ENCODE measurements around the gene KANSL1.

Gene KANSL1

DNA sequence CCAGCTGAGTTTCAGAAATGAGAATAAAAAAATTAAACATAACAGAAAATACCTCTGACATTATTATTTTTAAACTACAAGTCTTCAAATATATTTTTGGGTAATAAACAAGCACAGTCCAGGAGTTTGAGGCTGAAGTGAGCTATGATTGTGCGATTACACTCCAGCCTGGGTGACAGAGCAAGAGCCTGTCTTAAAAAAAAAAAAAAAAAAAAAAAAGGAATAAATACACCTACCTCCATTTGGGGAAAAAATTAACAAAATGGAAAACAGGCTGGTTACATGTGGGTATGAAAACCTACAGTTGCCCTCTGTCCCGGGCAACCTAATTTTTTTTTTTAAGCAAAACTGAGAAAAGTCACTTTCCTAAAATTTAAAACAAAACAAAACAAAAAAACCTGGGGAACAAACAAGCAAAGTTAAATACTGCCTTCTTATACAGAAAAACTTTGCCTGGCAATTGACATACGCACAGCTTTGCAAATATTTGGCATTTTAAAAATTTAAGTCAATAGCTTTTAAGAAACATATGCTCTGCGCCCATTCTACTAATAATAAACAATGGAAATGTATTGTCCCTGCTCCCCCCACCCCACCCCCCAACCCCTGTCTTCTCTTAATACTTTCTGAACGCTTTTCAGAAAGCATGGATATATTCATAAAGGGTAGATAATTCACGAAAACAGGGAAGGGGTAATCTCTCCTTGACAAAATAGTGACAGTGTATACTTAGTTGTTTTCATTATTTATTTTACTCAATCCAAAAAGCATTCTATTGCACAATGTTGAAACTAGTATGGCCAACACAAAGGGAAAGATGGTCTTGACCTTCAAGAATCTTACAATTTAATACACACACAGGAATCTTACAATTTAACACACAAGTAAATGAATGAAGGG lies 112.9 kb downstream of the KANSL1 start:
- DNase-seq (ENCODE audit: low read depth): no peak

DNA sequence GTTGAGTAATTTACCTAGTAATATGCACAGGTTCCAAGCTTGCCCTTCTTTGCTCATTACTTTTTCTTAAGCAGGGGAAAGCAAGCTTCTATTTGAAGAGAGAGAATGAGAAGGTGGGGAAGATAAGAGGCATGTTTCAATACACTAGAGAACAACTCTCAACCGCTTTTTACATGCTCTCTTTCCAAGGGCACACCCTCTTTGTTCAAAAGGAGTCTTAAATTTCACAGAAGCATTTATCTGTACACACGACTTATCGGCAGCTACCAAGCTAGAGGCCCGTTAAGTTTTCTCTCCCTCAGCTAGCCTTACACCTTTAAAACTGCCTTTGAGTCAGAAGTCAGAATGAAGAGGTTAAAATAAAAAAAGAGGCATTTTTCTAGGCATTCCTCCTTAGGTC lies 114.6 kb downstream of the KANSL1 start:
- DNase-seq (ENCODE audit: low read depth): no peak

DNA sequence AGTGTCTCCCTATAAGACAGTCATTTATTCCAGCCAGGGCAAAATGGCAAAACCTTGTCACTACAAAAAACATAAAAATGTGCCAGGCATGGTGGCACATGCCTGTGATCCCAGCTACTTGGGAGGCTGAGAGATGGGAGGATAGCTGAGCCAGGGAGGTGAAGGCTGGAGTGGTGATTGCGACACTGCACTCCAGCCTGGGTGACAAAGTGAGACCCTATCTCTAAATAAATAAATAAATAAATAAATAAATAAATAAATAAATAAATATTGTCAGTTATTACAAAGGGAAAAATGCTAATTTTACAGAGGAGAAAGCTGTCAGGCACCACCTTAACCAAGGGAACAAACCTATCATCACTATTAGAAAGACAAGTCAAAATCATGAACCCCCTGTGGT lies 118.7 kb downstream of the KANSL1 start:
- DNase-seq (ENCODE audit: low read depth): no peak

DNA sequence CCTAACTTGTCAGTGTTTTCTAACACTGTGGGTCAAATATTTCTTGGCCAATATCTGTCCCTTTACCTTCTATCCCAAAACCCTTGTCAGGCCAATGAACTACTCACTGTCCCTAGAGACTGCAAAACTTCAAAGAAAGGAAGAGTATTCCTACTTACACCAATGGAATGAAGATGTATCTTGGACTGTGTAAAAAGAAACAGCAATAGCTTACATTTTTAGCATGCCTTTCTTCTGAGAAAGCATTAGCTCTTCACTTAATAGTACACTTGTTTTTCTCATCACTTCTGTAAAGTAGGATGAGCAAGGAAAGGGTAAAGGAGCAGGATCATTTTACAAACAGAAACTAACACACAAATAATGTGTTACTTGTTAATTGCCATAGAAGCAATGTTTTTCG lies 120.2 kb downstream of the KANSL1 start:
- no peak for DNase-seq (ENCODE audit: low read depth)

DNA sequence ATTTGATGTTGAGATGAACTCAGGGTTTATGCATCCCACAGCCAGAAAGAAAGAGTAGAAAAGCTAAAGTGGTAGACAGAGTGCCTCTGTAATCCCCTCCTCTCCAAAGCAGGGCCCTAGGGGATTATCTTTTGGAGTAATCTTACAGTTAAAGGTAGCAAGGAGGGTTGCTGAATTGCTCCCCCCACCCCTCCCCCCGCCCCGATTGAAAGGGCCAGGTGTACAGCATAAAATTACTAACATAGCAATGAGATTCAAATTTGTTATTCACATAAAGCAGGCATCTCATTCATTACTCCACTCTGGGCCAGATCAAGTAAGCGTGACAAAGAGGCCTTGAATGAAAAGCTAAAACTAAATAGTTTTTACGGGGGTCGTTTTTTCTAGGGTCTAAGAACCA lies 121.4 kb downstream of the KANSL1 start:
- no peak for DNase-seq (ENCODE audit: low read depth)

DNA sequence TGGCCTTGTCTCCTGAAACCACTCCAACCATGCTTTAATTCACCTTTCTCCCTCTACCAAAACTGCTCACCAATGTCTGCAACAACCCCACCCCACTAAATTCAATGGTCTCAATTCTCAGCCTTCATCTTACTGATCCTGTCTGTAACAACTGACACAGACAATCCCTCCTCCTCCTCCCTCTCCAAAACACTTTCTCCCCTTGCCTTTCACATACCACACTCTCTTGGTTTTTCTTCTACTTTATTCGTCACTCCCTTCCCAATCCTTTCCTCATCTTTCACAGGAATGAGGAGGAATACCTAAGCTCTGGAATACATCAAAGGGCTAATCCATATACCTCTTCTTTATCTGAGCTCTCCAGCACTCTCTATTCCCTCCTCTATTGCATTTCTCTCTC lies 128.8 kb downstream of the KANSL1 start:
- no peak for DNase-seq (ENCODE audit: low read depth)

DNA sequence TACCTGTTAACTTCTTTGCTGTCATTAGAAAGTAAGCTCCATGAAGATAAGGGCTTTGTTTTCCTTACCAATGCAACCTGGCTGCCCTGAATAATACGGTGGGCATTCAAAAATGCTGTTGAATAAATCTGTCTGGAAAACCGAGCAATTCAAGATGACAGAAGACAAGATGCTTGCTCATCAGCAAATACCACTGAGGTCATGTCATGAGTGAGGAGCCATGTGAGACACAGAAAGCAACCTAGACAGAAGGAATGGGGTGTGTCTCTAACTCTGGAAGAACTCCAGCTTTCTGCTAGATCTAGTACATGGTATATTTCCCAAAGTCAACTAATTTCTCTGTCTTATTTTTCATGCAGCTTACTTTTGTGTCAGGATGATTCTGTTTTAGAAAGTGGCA lies 130.0 kb downstream of the KANSL1 start:
- no peak for DNase-seq (ENCODE audit: low read depth)

DNA sequence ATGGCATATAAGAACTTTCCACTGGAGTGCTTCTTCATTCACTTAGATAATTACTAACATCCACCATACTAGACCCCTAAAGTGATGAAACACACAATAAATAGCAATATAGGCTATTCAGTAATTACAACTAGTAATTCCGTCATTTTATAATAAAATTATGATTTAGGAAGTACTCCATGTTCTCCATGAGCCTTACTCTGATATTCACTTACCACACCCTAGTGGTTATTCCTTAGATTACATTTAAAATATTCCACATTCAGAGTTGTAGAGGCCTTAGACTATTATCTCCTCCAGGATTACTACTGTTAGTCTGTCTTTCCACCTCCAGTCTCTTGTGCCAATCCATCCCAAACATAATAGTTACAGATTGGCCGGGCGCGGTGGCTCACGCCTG lies 131.8 kb downstream of the KANSL1 start:
- DNase-seq (ENCODE audit: low read depth): no peak

DNA sequence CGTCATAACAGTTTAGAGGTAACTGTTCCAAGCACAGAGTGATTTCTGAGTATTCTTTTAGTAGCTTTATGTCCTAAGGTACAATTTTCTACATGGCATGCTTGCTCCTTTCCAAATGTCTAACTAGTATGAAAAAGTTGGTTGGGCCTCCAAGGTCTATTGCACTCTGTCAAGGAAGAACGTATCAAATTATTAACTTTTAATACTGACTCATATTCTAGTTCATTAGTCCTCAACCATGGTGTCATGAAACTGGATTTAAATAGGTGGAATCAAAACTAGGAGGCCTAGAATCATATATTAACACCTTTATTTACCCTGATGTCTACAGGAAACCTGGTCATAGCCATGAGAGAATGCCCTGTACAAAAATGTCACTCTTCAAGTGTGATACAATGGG lies 132.8 kb downstream of the KANSL1 start:
- DNase-seq (ENCODE audit: low read depth): no peak

DNA sequence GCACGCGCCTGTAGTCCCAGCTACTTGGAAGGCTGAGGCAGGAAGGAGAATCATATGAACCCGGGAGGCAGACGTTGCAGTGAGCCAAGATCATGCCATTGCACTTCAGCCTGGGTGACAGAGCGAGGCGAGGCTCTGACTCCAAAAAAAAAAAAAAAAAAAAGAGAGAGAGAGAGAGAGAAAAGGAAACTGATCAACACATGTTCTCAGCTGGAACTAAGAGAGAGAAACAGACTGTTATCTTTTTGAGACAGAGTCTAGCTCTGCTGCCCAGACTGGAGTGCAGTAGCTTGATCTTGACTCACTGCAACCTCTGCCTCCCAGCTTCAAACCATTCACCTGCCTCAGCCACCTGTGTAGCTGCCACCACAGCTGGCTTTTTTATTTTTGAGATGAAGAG lies 133.7 kb downstream of the KANSL1 start:
- DNase-seq (ENCODE audit: low read depth): no peak

DNA sequence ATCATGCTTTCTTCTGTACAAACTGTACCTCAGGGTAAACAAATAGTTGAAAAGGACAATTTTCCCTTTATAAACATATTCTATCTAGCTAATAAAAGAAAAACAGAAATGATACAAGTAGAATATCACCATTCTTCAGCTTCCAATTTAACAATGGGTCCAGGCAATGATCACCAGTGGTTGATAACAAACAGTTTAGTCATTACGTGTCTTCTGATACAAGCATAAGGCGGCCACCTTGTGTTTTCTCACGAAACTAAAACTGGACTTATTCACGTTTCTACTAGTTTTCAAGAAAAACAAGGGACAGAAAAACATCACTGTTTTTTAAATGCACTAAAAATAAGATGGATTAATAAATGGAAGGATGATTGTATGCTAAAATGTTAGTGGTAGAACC lies 135.9 kb downstream of the KANSL1 start:
- no peak for DNase-seq (ENCODE audit: low read depth)

DNA sequence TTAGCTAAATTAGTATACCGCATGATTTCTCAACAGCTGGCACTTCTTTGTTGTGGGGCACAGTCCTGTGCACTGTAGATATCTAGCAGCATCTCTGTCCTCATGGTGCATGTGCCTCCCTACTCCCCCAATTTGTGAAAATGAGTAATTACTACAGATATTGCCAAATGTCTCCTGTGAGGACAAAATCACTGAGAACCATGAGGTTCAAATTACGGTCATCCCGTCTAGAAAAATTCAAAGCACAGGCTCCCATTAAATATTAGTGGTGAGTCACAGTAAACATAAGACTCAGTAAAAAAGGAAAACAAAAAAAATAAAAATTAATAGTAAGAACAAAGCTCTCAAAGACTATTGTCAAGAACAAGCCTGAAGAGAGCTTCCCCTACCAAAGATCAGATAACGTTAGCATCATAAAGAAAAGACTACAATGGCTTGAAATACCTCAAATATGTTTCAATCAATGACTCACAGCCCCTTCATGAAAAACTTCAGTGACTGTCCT lies 136.4 kb downstream of the KANSL1 start:
- DNase-seq (ENCODE audit: low read depth): no peak

DNA sequence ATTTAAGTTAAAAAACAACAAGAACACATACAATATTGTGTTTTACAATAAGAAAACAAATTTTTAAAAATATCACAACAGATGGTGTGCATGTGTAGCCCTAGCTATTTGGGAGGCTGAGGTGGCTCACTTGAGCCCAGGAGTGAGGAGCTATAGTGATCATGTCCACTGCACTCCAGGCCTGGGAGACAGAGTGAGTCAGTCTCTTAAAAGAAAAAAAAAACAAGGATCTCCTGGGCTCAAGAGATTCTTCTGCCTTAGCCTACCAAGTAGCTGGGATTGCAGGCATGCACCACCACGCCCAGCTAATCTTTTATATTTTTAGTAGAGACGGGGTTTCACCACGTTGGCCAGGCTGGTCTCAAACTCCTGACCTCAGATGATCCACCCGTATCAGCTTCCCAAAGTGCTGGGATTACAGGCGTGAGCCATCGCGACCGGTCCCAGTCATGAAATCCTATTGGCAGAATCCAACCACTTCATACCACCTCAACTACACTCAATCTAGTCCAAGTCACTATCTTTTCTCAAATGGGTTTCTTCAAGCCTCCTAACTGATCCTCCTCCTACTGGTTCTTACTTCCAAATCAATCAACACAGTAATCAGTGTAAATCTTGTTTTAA lies 139.2 kb downstream of the KANSL1 start:
- DNase-seq (ENCODE audit: low read depth): no peak

DNA sequence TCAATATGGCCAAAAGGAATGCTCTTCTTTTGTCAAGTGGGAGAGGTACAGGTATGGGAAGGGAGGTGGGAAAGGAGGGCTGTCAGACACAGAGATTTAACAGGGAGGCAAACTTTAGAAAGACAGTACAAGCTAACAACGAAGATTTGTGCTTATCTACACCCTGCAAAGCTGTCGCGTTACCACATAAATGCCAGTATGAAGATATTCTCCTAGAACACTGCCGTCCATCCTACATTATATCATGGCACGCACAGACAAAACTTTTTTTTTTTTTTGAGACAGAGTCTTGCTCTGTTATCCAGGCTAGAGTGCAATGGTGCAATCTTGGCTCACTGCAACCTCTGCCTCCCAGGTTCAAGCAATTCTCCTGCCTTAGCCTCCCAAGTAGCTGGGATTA lies 143.6 kb downstream of the KANSL1 start:
- DNase-seq (ENCODE audit: low read depth): no peak

DNA sequence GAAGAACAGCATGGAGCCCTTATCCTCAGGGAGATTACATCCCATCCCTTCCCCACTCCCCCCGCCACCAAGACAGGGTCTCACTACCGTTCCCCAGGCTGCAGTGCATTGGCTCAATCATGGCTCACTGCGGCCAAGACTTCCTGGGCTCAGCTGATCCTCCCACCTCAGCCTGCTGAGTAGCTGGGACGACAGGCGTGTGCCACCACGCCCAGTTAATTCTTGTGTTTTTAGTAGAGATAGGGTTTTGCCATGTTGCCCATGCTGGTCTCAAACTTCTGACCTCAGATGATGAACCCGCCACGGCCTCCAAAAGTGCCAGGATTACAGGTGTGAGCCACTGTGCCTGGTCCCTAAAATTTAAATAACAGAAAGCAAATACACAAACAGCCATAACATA lies 145.4 kb downstream of the KANSL1 start:
- DNase-seq (ENCODE audit: low read depth): no peak

DNA sequence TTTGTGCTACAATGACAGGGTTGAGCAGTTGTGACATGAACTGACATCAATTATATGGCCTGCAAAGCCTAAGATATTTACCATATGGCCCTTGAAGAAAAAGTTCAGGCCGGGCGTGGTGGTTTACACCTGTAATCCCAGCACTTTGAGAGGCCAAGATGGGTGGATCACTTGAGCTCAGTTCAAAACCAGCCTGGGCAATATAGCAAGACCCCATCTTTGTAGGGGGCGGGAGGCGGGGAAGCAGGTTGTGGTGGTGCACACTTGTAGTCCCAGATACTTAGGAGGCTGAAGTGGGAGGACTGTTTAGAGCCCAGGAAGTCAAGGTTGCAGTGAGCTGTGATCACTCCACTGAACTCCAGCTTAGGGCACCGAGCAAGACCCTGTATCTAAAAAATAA lies 145.8 kb downstream of the KANSL1 start:
- DNase-seq (ENCODE audit: low read depth): no peak

DNA sequence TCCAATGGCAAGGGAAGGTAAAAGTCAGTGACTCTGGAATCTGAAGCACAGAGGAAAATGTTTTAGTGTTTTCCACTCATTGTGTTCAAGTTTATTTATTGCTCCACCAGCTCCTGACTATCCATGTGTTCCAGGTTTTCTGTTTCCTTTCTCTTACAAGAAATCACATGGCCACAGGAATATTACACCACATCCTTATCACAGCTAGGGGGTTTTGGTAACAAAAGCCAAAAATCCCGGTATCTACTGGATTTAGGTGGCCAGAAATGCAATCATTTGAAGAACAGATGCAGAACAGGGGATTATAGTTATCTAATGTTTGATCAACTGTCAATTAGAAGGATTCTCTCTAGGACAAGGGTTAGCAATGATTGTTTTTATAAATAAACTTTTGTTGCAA lies 146.3 kb downstream of the KANSL1 start:
- no peak for DNase-seq (ENCODE audit: low read depth)

DNA sequence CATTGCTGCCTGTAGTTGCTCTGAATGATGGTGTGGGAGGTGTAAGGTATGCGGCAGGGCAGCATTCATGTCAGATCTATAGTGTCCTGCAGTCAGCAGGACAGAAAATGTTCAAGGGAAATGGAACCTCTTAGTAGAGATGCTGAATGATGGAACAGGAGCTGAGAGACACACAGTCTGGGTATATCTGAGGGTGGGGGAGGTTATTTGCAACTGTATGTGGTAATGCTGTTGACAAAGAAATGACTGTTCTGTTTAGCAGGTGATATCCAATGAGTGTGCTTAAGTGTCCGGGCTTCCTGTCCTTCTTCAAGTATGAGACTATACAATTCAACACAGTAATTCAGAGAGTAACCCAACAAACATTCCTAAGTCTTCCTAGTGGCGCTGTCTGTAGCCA lies 147.6 kb downstream of the KANSL1 start:
- no peak for DNase-seq (ENCODE audit: low read depth)

DNA sequence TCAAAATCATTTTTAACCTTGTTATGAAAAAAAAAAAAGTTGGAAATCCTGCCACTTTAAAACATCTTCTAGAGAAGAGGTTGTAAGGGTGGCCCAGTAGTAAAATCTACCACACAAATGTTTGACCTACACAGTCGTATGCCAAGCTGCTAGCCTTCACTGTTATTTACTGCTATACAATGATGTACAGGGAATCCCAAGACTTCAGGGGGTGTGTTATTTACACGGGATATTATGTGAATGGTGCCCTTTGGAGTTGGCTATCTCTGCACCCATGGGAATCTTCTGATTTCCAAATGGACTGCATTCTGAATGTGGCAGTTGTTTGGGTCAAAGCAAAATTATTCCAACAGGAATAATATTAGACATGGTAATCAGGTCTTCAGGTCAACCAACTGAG lies 148.2 kb downstream of the KANSL1 start:
- DNase-seq (ENCODE audit: low read depth): no peak

DNA sequence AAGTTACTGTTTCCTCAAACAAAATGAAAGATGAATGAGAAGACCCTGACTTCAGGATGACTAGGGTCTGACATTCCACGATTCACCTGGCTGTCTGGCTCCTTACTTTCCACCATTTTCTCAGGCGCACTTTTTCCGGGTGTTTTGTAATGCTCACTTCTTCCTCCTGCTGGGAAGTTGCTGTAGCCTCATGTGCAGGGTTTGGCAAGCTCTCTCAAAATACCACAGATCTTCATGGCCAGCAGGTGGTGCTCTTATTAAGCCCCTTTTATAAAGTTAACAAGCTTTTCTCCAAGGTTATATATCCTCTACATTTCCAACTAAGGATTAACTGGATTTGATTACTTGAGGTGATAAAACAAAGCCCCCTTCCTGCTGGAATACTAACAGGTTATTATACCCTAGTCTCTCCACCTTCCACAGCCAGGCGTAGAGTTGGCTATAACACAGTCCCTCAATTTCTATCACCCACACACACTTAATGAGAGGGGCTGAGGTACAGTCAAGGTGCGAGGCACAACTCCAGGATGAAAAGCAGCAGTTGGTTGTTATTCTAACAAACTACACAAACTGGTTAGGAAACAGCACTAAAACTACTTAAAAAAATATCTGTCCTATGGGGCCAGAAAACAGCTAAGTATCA lies 148.8 kb downstream of the KANSL1 start:
- peak; percentile 38 for DNase-seq (ENCODE audit: low read depth)

DNA sequence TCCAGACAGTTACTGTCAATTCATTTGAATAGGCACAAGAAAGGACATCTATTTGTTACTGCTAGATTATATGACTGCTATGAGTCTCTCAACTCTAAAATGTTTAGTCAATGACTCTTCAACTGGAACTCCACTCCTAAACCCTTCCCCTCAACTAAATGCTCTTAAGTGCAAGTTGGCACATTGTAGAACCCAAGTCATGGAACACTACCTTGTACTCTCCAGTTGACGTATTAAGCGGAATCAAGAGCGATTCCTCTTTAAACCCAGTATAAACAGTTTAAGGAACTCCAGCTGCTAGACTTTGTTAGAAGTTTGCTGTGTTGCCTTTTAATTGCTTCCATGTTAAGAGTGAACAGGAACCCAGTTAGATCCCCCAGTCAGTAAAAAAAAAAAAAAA lies 149.6 kb downstream of the KANSL1 start:
- no peak for DNase-seq (ENCODE audit: low read depth)

DNA sequence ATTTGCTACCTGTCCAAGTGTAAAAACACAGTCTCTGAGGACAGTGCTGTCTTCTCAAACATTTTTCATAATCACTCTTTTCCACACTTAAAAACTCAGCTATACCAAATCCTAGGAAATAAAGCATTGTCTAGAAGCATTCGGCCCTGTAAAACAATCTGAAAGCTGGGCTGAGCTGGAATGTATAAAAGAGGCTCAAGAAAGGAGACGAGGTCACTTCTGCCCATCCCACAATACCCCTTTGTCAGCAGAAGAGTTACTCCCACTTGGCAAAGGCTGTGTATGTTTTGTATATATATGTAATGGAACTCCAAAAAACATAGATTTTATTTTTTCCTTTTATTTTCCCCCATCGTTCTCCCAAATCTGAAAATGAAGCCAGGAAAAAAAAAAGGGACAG lies 150.3 kb downstream of the KANSL1 start:
- DNase-seq (ENCODE audit: low read depth): no peak

DNA sequence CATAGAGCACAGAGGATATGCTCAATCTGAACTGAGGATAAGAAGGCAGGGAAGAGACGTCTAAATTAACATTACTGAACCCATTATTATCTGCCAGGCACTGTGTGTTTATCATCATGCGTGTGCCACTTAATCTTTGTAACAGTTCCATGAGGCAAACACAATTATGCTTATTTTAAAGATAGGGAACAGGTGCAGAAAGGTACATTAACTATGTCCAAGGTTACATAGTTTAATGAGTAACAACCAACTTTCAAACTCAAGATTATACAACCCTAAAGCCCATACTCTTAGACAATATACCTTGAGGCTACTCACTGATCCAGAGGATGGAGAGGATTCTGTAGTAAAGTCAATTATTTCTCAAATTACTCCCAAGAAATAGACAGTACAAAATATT lies 151.0 kb downstream of the KANSL1 start:
- DNase-seq (ENCODE audit: low read depth): no peak
